SK-MEL-5 (cell line): ENCODE data around the gene PLCXD1. TPM values are rescaled to one million over a fixed set of nuclear protein-coding genes. Genes with fewer than 3 reads are reported as not detected.

Experiments
- DNase-seq: peaks from one replicate; pipeline ENCODE4 v3.0.0-alpha.2; 2016; ENCODE audit warnings: low read depth, low spot score
- in situ Hi-C: cut with HindIII; loops from 2 replicates; pipeline ENCODE4 v1.10.0; 2016; ENCODE audit warnings: low sequenced_read_pairs, high pct_unique_total_duplicates, low pct_unique_long_range_greater_than_20kb
- total RNA-seq: library from RNA; depleted of rRNA; stranded (reverse); fragments of >200 nt; shearing (Covaris generic); gene quantifications from 2 replicates; pipeline ENCODE4 v1.2.3, GENCODE V29; 2014

PLCXD1 gene
- total RNA-seq, 1 experiment from 2014 or later = 5.8 TPM

GRCh38 chrX:308821-309520, 27.8 kb downstream of the PLCXD1 start:
- no peak for DNase-seq
- in situ Hi-C loops = no loop called here

- no peak for DNase-seq
- in situ Hi-C loops = no loop called here
Observed at GRCh38 chrX:310621-311155, 29.5 kb downstream of the PLCXD1 start.

- in situ Hi-C loops = no loop called here
- DNase-seq = no peak
Observed at GRCh38 chrX:311156-312129, 30.3 kb downstream of the PLCXD1 start.

- in situ Hi-C loops = no loop called here
- DNase-seq = no peak
Observed at GRCh38 chrX:312621-313331, 31.6 kb downstream of the PLCXD1 start.

- in situ Hi-C loops = no loop called here
- no peak for DNase-seq
Observed at GRCh38 chrX:313546-313945, 32.4 kb downstream of the PLCXD1 start.

GRCh38 chrX:314049-314448, 32.9 kb downstream of the PLCXD1 start:
- no peak for DNase-seq
- in situ Hi-C loops = no loop called here

- DNase-seq = no peak
- in situ Hi-C loops = no loop called here
Observed at GRCh38 chrX:314781-315595, 33.8 kb downstream of the PLCXD1 start.

- DNase-seq = no peak
- in situ Hi-C loops = no loop called here
Observed at GRCh38 chrX:316351-317325, 35.5 kb downstream of the PLCXD1 start.

GRCh38 chrX:317424-318067, 36.4 kb downstream of the PLCXD1 start:
- DNase-seq = no peak

GRCh38 chrX:318068-318738, 37.0 kb downstream of the PLCXD1 start:
- in situ Hi-C loops = no loop called here

More at GRCh38 chrX:317424-318067, 36.4 kb downstream of the PLCXD1 start:
- in situ Hi-C loops = no loop called here

GRCh38 chrX:318739-319578, 37.8 kb downstream of the PLCXD1 start, which contains the start of gene GTPBP6:
TSS of gene GTPBP6 (minus strand) at chrX:318796. CDS start at chrX:318787, 9 bp downstream.
- DNase-seq = peak; percentile 97
- in situ Hi-C loops = no loop called here

More at GRCh38 chrX:318068-318738, 37.0 kb downstream of the PLCXD1 start:
- DNase-seq = peak; percentile 95

GRCh38 chrX:319579-320125, 38.5 kb downstream of the PLCXD1 start:
- in situ Hi-C loops = no loop called here
- no peak for DNase-seq

GRCh38 chrX:320126-320783, 39.1 kb downstream of the PLCXD1 start:
- in situ Hi-C loops = no loop called here
- DNase-seq = no peak
